B cell (primary cell): ENCODE results near the gene SLC33A1. TPM values are rescaled to one million over a fixed set of nuclear protein-coding genes. Genes with fewer than 3 reads are reported as not detected.
A peak's percentile ranks its signal among the peaks of the same experiment; 100 is the strongest.

Experiments
- ATAC-seq: fragments of 200-7000 bp; cut with Tn5 transposase; one replicate; pipeline ENCODE4 v1.10.0; 2021; ENCODE audit warnings: low read depth, mild to moderate bottlenecking, moderate number of reproducible peaks, moderate library complexity
- CTCF ChIA-PET: fragments of 350-600 bp; sonication (Branson Sonifier 250); formaldehyde crosslinking; loops from one replicate; lab custom pipeline; 2021; ENCODE audit warnings: antibody characterized with exemption, inconsistent platforms; lab: Charles Lee
- POLR2A ChIA-PET: fragments of 350-600 bp; sonication (Branson Sonifier 250); formaldehyde crosslinking; loops from one replicate; lab custom pipeline; 2021; ENCODE audit warnings: antibody characterized with exemption; lab: Charles Lee
- DNase-seq: peaks from one replicate; pipeline ENCODE4 v3.0.0; 2013
- H2AFZ ChIP-seq: 2 replicates; pipeline ENCODE4 v1.6.1; 2012; ENCODE audit warnings: mild to moderate bottlenecking, low read depth, low read length; ENCODE audit not compliant: insufficient read depth, poor library complexity, severe bottlenecking
- H3K27ac ChIP-seq, 2 donors: 1 replicate in 1 of 2; 2 replicates in 1 of 2; pipeline ENCODE4 v1.5.1; 2012 to 2013; ENCODE audit warnings: low read length in 2 of 2, mild to moderate bottlenecking in 2 of 2, moderate library complexity in 1 of 2
- H3K27me3 ChIP-seq, 4 experiments: fragments of 200-600 bp in 1 of 4; sonication (generic) in 1 of 4; replicated peaks in 1 of 4; 1 replicate in 2 of 4; 2 replicates in 2 of 4; pipeline versions ENCODE4 v1.6.1 to v1.7.0; 2013 to 2016; ENCODE audit warnings: low read length in 3 of 4, mild to moderate bottlenecking in 2 of 4, mixed read lengths in 1 of 4, moderate library complexity in 1 of 4; ENCODE audit not compliant: insufficient read depth in 4 of 4, control insufficient read depth in 3 of 4; ENCODE audit errors: control extremely low read depth in 1 of 4
- H3K36me3 ChIP-seq, 2 experiments: replicated peaks in 1 of 2; 1 replicate in 1 of 2; 2 replicates in 1 of 2; pipeline versions ENCODE4 v1.6.1 to v1.7.1; 2013; ENCODE audit warnings: low read length in 1 of 2; ENCODE audit not compliant: insufficient read depth in 2 of 2, control insufficient read depth in 1 of 2; ENCODE audit errors: control extremely low read depth in 1 of 2, extremely low read depth in 1 of 2
- H3K4me1 ChIP-seq, 2 donors: fragments of 200-600 bp in 1 of 2; sonication (generic) in 1 of 2; 1 replicate in 1 of 2; 2 replicates in 1 of 2; pipeline versions ENCODE4 v1.5.1 to v1.6.1; 2013 to 2017; ENCODE audit warnings: low read length in 2 of 2; ENCODE audit not compliant: control insufficient read depth in 2 of 2, insufficient read depth in 2 of 2
- H3K4me2 ChIP-seq: replicated peaks from 2 replicates; pipeline ENCODE3; 2012; ENCODE audit warnings: mild to moderate bottlenecking, low read depth, low read length; ENCODE audit not compliant: poor library complexity, severe bottlenecking
- H3K4me3 ChIP-seq, 5 experiments: fragments of 200-600 bp in 1 of 5; sonication (generic) in 1 of 5; 1 replicate in 3 of 5; 2 replicates in 2 of 5; pipeline versions ENCODE4 v1.5.1 to v1.7.0; 2011 to 2016; ENCODE audit warnings: low read length in 4 of 5, mild to moderate bottlenecking in 4 of 5, low read depth in 2 of 5, control low read depth in 1 of 5, moderate library complexity in 1 of 5; ENCODE audit not compliant: insufficient read depth in 1 of 5; ENCODE audit errors: control extremely low read depth in 1 of 5, extremely low read depth in 1 of 5
- H3K79me2 ChIP-seq: fragments of 200-600 bp; sonication (generic); one replicate; pipeline ENCODE4 v1.6.0; 2016; ENCODE audit warnings: low read length; ENCODE audit not compliant: control insufficient read depth, insufficient read depth
- H3K9ac ChIP-seq: fragments of 200-600 bp; sonication (generic); 2 replicates; pipeline ENCODE4 v1.6.1; 2017; ENCODE audit warnings: mild to moderate bottlenecking, low read length, moderate library complexity
- H3K9me3 ChIP-seq, 3 donors: one replicate each; pipeline versions ENCODE4 v1.6.1 to v1.7.1; 2013; ENCODE audit warnings: low read length in 2 of 3; ENCODE audit not compliant: control insufficient read depth in 2 of 3, insufficient read depth in 1 of 3; ENCODE audit errors: control extremely low read depth in 1 of 3
- H4K20me1 ChIP-seq: 2 replicates; pipeline ENCODE4 v1.6.0; 2012; ENCODE audit warnings: mild to moderate bottlenecking, low read length; ENCODE audit not compliant: insufficient read depth, control insufficient read depth, poor library complexity, severe bottlenecking
- H3K27ac Mint-ChIP-seq: one replicate; pipeline ENCODE4 v1.8.0; 2021; ENCODE audit warnings: mixed read lengths
- H3K27me3 Mint-ChIP-seq: one replicate; pipeline ENCODE4 v1.8.0; 2021; ENCODE audit warnings: mixed read lengths
- H3K4me1 Mint-ChIP-seq: one replicate; pipeline ENCODE4 v1.8.0; 2021; ENCODE audit warnings: mixed read lengths
- H3K4me3 Mint-ChIP-seq: one replicate; pipeline ENCODE4 v1.8.0; 2021; ENCODE audit warnings: mixed read lengths
- H3K9me3 Mint-ChIP-seq: one replicate; pipeline ENCODE4 v1.8.0; 2022; ENCODE audit warnings: mixed read lengths; ENCODE audit not compliant: insufficient read depth
- CTCF ChIP-seq: fragments of 200-600 bp; IDR thresholded peaks from one replicate; pipeline ENCODE4 v1.8.0; 2022; ENCODE audit warnings: antibody characterized with exemption, mild to moderate bottlenecking
- EZH2 ChIP-seq: IDR thresholded peaks from 2 replicates; pipeline ENCODE4 v1.6.1; 2012; ENCODE audit warnings: borderline replicate concordance, low read depth, mild to moderate bottlenecking, moderate library complexity, low read length; ENCODE audit not compliant: insufficient read depth, poor library complexity, severe bottlenecking
- WGBS: methylation state at CpG from one replicate; pipeline ENCODE4 v1.1.5; 2013; ENCODE audit warnings: missing lambda C conversion rate; ENCODE audit not compliant: insufficient coverage; 5-methylcytosine and 5-hydroxymethylcytosine counted together
- intact Hi-C: fragments of 100-400 bp; cut with micrococcal nuclease; formaldehyde crosslinking; loops from one replicate; pipeline ENCODE4 v1.10.0; 2022
- polyA plus RNA-seq: library from polyadenylated mRNA; depleted of rRNA; stranded (reverse); fragments of >200 nt; gene quantifications from 2 replicates; pipeline ENCODE4 v1.2.3, GENCODE V29; 2012
- total RNA-seq, 2 donors: library from RNA; stranded (reverse); fragments of 120-200 nt in 1 of 2; gene quantifications; 1 replicate in 1 of 2; 2 replicates in 1 of 2; pipeline versions ENCODE4 v1.2.3 to v1.2.4, GENCODE V29; 2013 to 2022

SLC33A1 gene
- total and polyA plus RNA-seq, 2 donors (not counting 1 experiment from before 2014, with no cell fraction given): 15.0 to 29.4 TPM

GRCh38 chr3:155859859-155860258 lies 5.6 kb upstream of the SLC33A1 start:
- H3K9ac ChIP-seq: no peak overlapping the region
- TF ChIP-seq EZH2 (no peak), CTCF (peak; percentile 19)
- H3K4me1 ChIP-seq: peaks cover 2 to 5% of the 10 kb centered on the region in 2 donors
- H2AFZ ChIP-seq: peak overlapping the region; percentile 3
- no peaks in the 10 kb centered on the region for H4K20me1 ChIP-seq
- Mint-ChIP-seq H3K27me3 (no peaks in the 10 kb centered on the region), H3K9me3 (peaks cover under 1% of the 10 kb centered on the region), H3K27ac (no peak overlapping the region), H3K4me1 (peaks cover 6% of the 10 kb centered on the region), H3K4me3 (no peak overlapping the region)
- DNase-seq (peak; percentile 15), ATAC-seq (no peak)
- no peaks in the 10 kb centered on the region for H3K27me3 ChIP-seq
- POLR2A ChIA-PET: no interaction called here
- CTCF ChIA-PET: no interaction called here
- intact Hi-C loops: loop anchor here (5.0 kb wide), 1 partner anchor 508 kb away; no protein-coding TSS in a partner anchor
- H3K79me2 ChIP-seq: no peaks in the 10 kb centered on the region
- 0% methylated on average over 1 of the region's 2 CpGs for WGBS
- no peak overlapping the region for H3K4me2 ChIP-seq
- no peak overlapping the region for H3K27ac ChIP-seq
- peaks cover 0 to 5% (median 0%) of the 10 kb centered on the region in 3 donors for H3K9me3 ChIP-seq
- no peak overlapping the region for H3K4me3 ChIP-seq
- H3K36me3 ChIP-seq: no peaks in the 10 kb centered on the region
